Measurements from ENCODE around the gene IL2RA. TPM values are rescaled to one million over a fixed set of nuclear protein-coding genes. Genes with fewer than 3 reads are reported as not detected.

The IL2RA gene
- total RNA-seq, 1 experiment from 2014 or later = 0.59 TPM

DNA sequence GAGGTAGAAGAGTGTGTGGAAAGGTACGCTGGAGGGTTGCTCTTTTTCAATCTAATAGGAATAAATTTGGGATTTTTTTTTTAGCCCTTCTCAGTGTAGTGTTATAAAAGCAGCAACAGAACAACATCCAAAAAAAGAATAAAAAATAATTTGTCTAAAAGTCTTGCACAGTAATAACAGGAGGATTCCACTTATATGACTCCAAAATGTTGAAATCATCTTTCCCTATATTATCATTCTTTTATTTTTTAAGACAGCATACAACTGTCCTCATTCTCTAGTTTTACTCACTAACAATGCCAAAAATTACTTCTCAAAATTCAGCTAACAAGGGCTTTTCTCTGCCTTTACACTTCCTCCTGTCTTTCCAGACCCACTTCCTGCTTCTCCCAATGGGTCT is 27.8 kb downstream of the IL2RA start:
- Histone ChIP-seq H3K4me3 (replicated peaks in 1 of 2; ENCODE audit: low read depth in 1 of 2, low read length in 2 of 2) (no peak overlapping the region), H3K9ac (ENCODE audit: low read length) (no peak overlapping the region), H3K36me3 (ENCODE audit: control insufficient read depth in 1 of 2, insufficient read depth in 2 of 2, low read length in 2 of 2) (no peaks in the 10 kb centered on the region), H3K4me1 (ENCODE audit: control insufficient read depth in 1 of 2, insufficient read depth in 2 of 2, low read length in 2 of 2) (no peaks in the 10 kb centered on the region), H3K27me3 (ENCODE audit: insufficient read depth, low read length) (peaks cover 3% of the 10 kb centered on the region; the same call in 1 of the 2 replicates), H2AFZ (ENCODE audit: low read depth, low read length, poor library complexity, severe bottlenecking) (no peak overlapping the region), H3K79me2 (ENCODE audit: insufficient read depth, low read length) (no peaks in the 10 kb centered on the region), H3K27ac (ENCODE audit: low read depth, low read length) (no peak overlapping the region), H3K9me2 (ENCODE audit: insufficient read depth) (no peaks in the 10 kb centered on the region), H3K4me2 (ENCODE audit: low read length) (no peak overlapping the region), H4K20me1 (ENCODE audit: insufficient read depth) (no peaks in the 10 kb centered on the region), H3K9me3 (ENCODE audit: control insufficient read depth in 1 of 2, insufficient read depth in 1 of 2, low read depth in 1 of 2, low read length in 2 of 2) (peaks cover 12 to 13% of the 10 kb centered on the region in 2 experiments; a peak in 3 of 4 replicates)
- intact Hi-C loops (cut with micrococcal nuclease) = no loop called here
- DNase-seq (ENCODE audit: low read depth, low spot score) (no peak), ATAC-seq (no peak)
- TF ChIP-seq SRF (IDR thresholded peaks at IDR 0.05; ENCODE audit: low read depth) (no peak), SIN3A (IDR thresholded peaks at IDR 0.05; ENCODE audit: low read depth) (no peak), POLR2A (IDR thresholded peaks at IDR 0.05; ENCODE audit: borderline replicate concordance, extremely low read depth, insufficient read depth, insufficient read length) (no peak), EZH2 (IDR thresholded peaks at IDR 0.05) (no peak), EZH2phosphoT487 (IDR thresholded peaks at IDR 0.05; ENCODE audit: borderline replicate concordance) (no peak), ZFX (IDR thresholded peaks at IDR 0.05) (no peak), FOSL1 (IDR thresholded peaks at IDR 0.05; ENCODE audit: low read depth) (no peak), EGR1 (IDR thresholded peaks at IDR 0.05; ENCODE audit: low read depth) (no peak), CBX3 (IDR thresholded peaks at IDR 0.05; ENCODE audit: low read depth) (no peak), TCF7L2 (IDR thresholded peaks at IDR 0.05; ENCODE audit: borderline replicate concordance, extremely low read depth, insufficient read depth, insufficient read length) (no peak), ELF1 (IDR thresholded peaks at IDR 0.05; ENCODE audit: borderline replicate concordance, low read depth) (no peak)
- TF ChIP-seq, protein P1, sequence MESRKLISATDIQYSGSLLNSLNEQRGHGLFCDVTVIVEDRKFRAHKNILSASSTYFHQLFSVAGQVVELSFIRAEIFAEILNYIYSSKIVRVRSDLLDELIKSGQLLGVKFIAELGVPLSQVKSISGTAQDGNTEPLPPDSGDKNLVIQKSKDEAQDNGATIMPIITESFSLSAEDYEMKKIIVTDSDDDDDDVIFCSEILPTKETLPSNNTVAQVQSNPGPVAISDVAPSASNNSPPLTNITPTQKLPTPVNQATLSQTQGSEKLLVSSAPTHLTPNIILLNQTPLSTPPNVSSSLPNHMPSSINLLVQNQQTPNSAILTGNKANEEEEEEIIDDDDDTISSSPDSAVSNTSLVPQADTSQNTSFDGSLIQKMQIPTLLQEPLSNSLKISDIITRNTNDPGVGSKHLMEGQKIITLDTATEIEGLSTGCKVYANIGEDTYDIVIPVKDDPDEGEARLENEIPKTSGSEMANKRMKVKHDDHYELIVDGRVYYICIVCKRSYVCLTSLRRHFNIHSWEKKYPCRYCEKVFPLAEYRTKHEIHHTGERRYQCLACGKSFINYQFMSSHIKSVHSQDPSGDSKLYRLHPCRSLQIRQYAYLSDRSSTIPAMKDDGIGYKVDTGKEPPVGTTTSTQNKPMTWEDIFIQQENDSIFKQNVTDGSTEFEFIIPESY (IDR thresholded peaks at IDR 0.05; ENCODE audit: extremely low read depth, insufficient replicate concordance, low read length) = no peak
- TF ChIP-seq, protein P2, sequence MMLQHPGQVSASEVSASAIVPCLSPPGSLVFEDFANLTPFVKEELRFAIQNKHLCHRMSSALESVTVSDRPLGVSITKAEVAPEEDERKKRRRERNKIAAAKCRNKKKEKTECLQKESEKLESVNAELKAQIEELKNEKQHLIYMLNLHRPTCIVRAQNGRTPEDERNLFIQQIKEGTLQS (IDR thresholded peaks at IDR 0.05) = no peak
- ChIA-PET POLR2A (no interaction called here), CTCF (interaction anchor here (1.4 kb wide), 1 partner anchor 20 kb away, joined by 4 read pairs; no protein-coding TSS in a partner anchor), RAD21 (ENCODE audit: low non-redundant PET in 1 of 2, low total read pairs in 2 of 2, uncharacterized antibody in 2 of 2, unreplicated experiment in 2 of 2) (no interaction called here)
- no TSS peak for BruUV-seq (replicated peaks)

Measured in HCT116 (cell line).